GM12878 (cell line): Measurements from ENCODE around the gene RARS2. TPM values are rescaled to one million over a fixed set of nuclear protein-coding genes. Genes with fewer than 3 reads are reported as not detected.

Source experiments
- ATAC-seq: fragments of 200-7000 bp; cut with Tn5 transposase; 3 replicates; pipeline ENCODE4 v1.9.1; 2020; ENCODE audit warnings: mild to moderate bottlenecking, moderate library complexity
- BruUV-seq: library from RNA; stranded (reverse); fragments of 400-500 nt; replicated peaks from 2 replicates; lab custom pipeline; 2021; lab: Mats Ljungman, UMichigan
- CTCF ChIA-PET: fragments of 300-600 bp; sonication (Branson Sonifier 250); formaldehyde crosslinking; extraction: SDS; loops from one replicate; lab custom pipeline; 2021; ENCODE audit warnings: inconsistent platforms; lab: Yijun Ruan, JAX
- POLR2A ChIA-PET: fragments of 350-600 bp; formaldehyde crosslinking; extraction: SDS; loops from one replicate; lab custom pipeline; 2021; ENCODE audit warnings: inconsistent platforms; lab: Charles Lee
- RAD21 ChIA-PET: fragments of 300-600 bp; sonication (Branson Sonifier 250); formaldehyde crosslinking; loops from one replicate; lab custom pipeline; 2023; ENCODE audit warnings: antibody characterized with exemption; ENCODE audit not compliant: unreplicated experiment; lab: Charles Lee
- SMC1A ChIA-PET: fragments of 300-600 bp; sonication (Branson Sonifier 250); formaldehyde crosslinking; loops from one replicate; lab custom pipeline; 2023; ENCODE audit not compliant: unreplicated experiment, uncharacterized antibody; lab: Charles Lee
- DNase-seq: peaks from one replicate; pipeline ENCODE4 v3.0.0-alpha.2; 2011; ENCODE audit warnings: low read depth, low spot score
- FAIRE-seq: peaks from 3 replicates; lab custom pipeline; 2011; peaks lifted over from hg19 to GRCh38; lab: Jason Lieb, UNC
- H2AFZ ChIP-seq: 2 replicates; pipeline ENCODE4 v1.6.0; 2011; ENCODE audit warnings: low read depth, low read length, control low read depth; ENCODE audit not compliant: control insufficient read depth
- H3K27ac ChIP-seq: 2 replicates; pipeline ENCODE4 v1.5.1; 2011; ENCODE audit warnings: control low read depth; ENCODE audit not compliant: control insufficient read depth, insufficient read depth
- H3K27me3 ChIP-seq, 2 experiments: replicated peaks in 1 of 2; 2 replicates each; pipeline versions ENCODE4 v1.6.0 to v1.6.1; 2011; ENCODE audit warnings: low read length in 1 of 2; ENCODE audit not compliant: control insufficient read depth in 2 of 2, insufficient read depth in 2 of 2
- H3K36me3 ChIP-seq, 2 experiments: 2 replicates each; pipeline ENCODE4 v1.5.1; 2011; ENCODE audit warnings: low read length in 1 of 2; ENCODE audit not compliant: control insufficient read depth in 2 of 2, insufficient read depth in 2 of 2
- H3K4me1 ChIP-seq: 2 replicates; pipeline ENCODE4 v1.6.1; 2011; ENCODE audit warnings: mild to moderate bottlenecking, low read length, moderate library complexity, mixed read lengths; ENCODE audit not compliant: control insufficient read depth, insufficient read depth
- H3K4me2 ChIP-seq: 2 replicates; pipeline ENCODE4 v1.6.0; 2011; ENCODE audit warnings: control low read depth; ENCODE audit not compliant: control insufficient read depth, insufficient read depth
- H3K4me3 ChIP-seq: fragments of 200-600 bp; sonication (generic); 2 replicates; pipeline ENCODE4 v1.5.1; 2016
- H3K79me2 ChIP-seq: 2 replicates; pipeline ENCODE4 v1.6.0; 2011; ENCODE audit warnings: low read length; ENCODE audit not compliant: control insufficient read depth, insufficient read depth
- H3K9ac ChIP-seq: 2 replicates; pipeline ENCODE4 v1.8.0; 2011; ENCODE audit warnings: low read length, control low read depth, mixed read lengths; ENCODE audit not compliant: control insufficient read depth, insufficient read depth
- H3K9me3 ChIP-seq: replicated peaks from 3 replicates; pipeline ENCODE4 v1.5.1; 2011; ENCODE audit warnings: mild to moderate bottlenecking, low read length; ENCODE audit not compliant: control insufficient read depth, insufficient read depth
- H4K20me1 ChIP-seq: 2 replicates; pipeline ENCODE4 v1.6.0; 2011; ENCODE audit not compliant: control insufficient read depth, insufficient read depth
- BHLHE40 ChIP-seq, 2 experiments: fragments of 450-650 bp in 1 of 2; IDR thresholded peaks; 2 replicates each; pipeline ENCODE4 v1.6.1; 2011 to 2017; ENCODE audit warnings: low read depth in 2 of 2, borderline replicate concordance in 1 of 2, improper control_type of control experiment in 1 of 2, low read length in 1 of 2, mild to moderate bottlenecking in 1 of 2
- CBX5 ChIP-seq: sonication (generic); IDR thresholded peaks from 2 replicates; pipeline ENCODE4 v1.6.1; 2016; ENCODE audit warnings: low read depth, moderate library complexity, mild to moderate bottlenecking, inconsistent platforms
- FOXK2 ChIP-seq: fragments of 450-650 bp; IDR thresholded peaks from 2 replicates; pipeline ENCODE4 v1.6.1; 2017; ENCODE audit warnings: mild to moderate bottlenecking, moderate library complexity
- GABPA ChIP-seq: IDR thresholded peaks from 2 replicates; pipeline ENCODE4 v1.6.1; 2014; ENCODE audit warnings: antibody characterized with exemption, low read depth, mild to moderate bottlenecking, inconsistent platforms
- HCFC1 ChIP-seq: fragments of 150-350 bp; IDR thresholded peaks from 2 replicates; pipeline ENCODE4 v1.6.1; 2014; ENCODE audit warnings: low read length
- HDAC6 ChIP-seq: fragments of 200-600 bp; sonication (generic); IDR thresholded peaks from one replicate; pipeline ENCODE4 v1.8.0; 2017; ENCODE audit warnings: antibody characterized with exemption; ENCODE audit not compliant: unreplicated experiment
- RBBP5 ChIP-seq: fragments of 200-600 bp; sonication (generic); conservative IDR thresholded peaks from 2 replicates; pipeline ENCODE4 v1.6.1; 2016
- RFX5 ChIP-seq: IDR thresholded peaks from 2 replicates; pipeline ENCODE4 v1.6.1; 2011; ENCODE audit warnings: low read depth, low read length, improper control_type of control experiment
- SREBF2 ChIP-seq: IDR thresholded peaks from 2 replicates; pipeline ENCODE4 v1.6.1; 2012; ENCODE audit warnings: mild to moderate bottlenecking, low read length
- ZZZ3 ChIP-seq: IDR thresholded peaks from 2 replicates; pipeline ENCODE4 v1.6.1; 2011; ENCODE audit warnings: low read depth; ENCODE audit not compliant: control insufficient read depth, insufficient read length
- WGBS: methylation state at CpG from one replicate; pipeline ENCODE4 v1.1.6; 2016; ENCODE audit warnings: low lambda C conversion rate; ENCODE audit not compliant: insufficient replicate concordance, insufficient coverage; ENCODE audit errors: missing lambda C conversion rate; 5-methylcytosine and 5-hydroxymethylcytosine counted together
- in situ Hi-C: fragments of 300-500 bp; cut with MboI; formaldehyde crosslinking; loops from 9 replicates; pipeline ENCODE4 v1.14.3; 2018; ENCODE audit warnings: mixed read lengths
- intact Hi-C: fragments of 100-400 bp; cut with micrococcal nuclease; formaldehyde crosslinking; loops from one replicate; pipeline ENCODE4 v1.14.2; 2022; ENCODE audit not compliant: unreplicated experiment
- polyA plus RNA-seq, 11 experiments: library from polyadenylated mRNA; depleted of rRNA in 4 of 11; unstranded in 6 of 11; stranded (reverse) in 5 of 11; fragments of >200 nt; fragmentation: Nextera tagmentation in 4 of 11; fragmentation: Illumina TruSeq in 1 of 11; extraction: Ambion mirVana in 4 of 11; extraction: Trizol in 1 of 11; gene quantifications; 1 replicate in 1 of 11; 2 replicates in 10 of 11; pipeline versions ENCODE4 v1.2.1 to v1.2.3, GENCODE V29; 2011 to 2016; ENCODE audit warnings: inconsistent platforms in 2 of 11, missing spikeins in 2 of 11, low read depth in 1 of 11
- total RNA-seq, 4 experiments: library from RNA; depleted of rRNA in 3 of 4; stranded (reverse); fragments of >200 nt in 3 of 4; fragmentation: Illumina TruSeq in 1 of 4; extraction: Trizol in 1 of 4; gene quantifications; 2 replicates each; pipeline versions ENCODE4 v1.2.1 to v1.2.3, GENCODE V29; 2013 to 2021
- TF ChIP-seq, protein P1 (sequence below): IDR thresholded peaks from 2 replicates; pipeline ENCODE4 v1.6.1; 2012; ENCODE audit warnings: low read depth, low read length, improper control_type of control experiment
- TF ChIP-seq, protein P2 (sequence below): fragments of 450-650 bp; formaldehyde crosslinking; IDR thresholded peaks from 2 replicates; pipeline ENCODE4 v1.4.0; 2022; ENCODE audit warnings: mild to moderate bottlenecking, moderate library complexity
- TF ChIP-seq, protein P3 (sequence below): IDR thresholded peaks from 2 replicates; pipeline ENCODE4 v1.6.1; 2011; ENCODE audit warnings: borderline replicate concordance, low read depth, mild to moderate bottlenecking, moderate library complexity, low read length; ENCODE audit not compliant: insufficient read depth, poor library complexity, severe bottlenecking
- TF ChIP-seq, protein P4 (sequence below): IDR thresholded peaks from 2 replicates; pipeline ENCODE4 v1.6.1; 2012; ENCODE audit warnings: low read depth, low read length, improper control_type of control experiment

The RARS2 gene
- total and polyA plus RNA-seq, 10 of the 15 experiments (the other 5 are each of a cell fraction or from before 2014, with no cell fraction given), result 18.3 to 54.2 (median 36.8) TPM

DNA sequence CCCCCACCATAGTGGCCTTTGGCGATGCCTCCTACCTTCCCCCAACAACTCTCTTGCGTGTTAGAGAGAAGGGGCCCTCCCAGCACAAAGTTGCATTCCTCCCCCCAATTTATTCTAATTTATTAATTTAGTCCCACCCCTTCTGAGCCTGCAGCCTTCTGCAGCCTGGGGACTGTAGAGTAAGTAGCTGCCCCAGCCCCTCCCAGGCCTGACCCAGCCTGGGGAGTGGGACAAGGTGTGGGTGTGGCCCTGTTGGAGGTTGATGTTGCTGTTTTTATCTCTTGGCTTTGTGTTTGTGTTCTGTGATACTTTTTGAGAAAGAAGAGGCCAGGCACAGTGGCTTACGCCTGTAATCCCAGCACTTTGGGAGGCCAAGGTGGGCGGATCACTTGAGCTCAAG lies 49.6 kb upstream of the RARS2 start:
- BruUV-seq, result no TSS peak

More for the DNA sequence above, 49.6 kb upstream of the RARS2 start:
- no peak for TF ChIP-seq CBX5
- TF ChIP-seq HDAC6, result no peak
- TF ChIP-seq SREBF2, result no peak
- no peak for TF ChIP-seq ZZZ3
- TF ChIP-seq RFX5, result no peak
- TF ChIP-seq, protein P1, sequence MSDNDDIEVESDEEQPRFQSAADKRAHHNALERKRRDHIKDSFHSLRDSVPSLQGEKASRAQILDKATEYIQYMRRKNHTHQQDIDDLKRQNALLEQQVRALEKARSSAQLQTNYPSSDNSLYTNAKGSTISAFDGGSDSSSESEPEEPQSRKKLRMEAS, result no peak
- TF ChIP-seq BHLHE40 (IDR thresholded peaks at IDR 0.05; ENCODE audit: borderline replicate concordance in 1 of 2, low read depth in 2 of 2, low read length in 1 of 2), result no peak
- TF ChIP-seq, protein P2, sequence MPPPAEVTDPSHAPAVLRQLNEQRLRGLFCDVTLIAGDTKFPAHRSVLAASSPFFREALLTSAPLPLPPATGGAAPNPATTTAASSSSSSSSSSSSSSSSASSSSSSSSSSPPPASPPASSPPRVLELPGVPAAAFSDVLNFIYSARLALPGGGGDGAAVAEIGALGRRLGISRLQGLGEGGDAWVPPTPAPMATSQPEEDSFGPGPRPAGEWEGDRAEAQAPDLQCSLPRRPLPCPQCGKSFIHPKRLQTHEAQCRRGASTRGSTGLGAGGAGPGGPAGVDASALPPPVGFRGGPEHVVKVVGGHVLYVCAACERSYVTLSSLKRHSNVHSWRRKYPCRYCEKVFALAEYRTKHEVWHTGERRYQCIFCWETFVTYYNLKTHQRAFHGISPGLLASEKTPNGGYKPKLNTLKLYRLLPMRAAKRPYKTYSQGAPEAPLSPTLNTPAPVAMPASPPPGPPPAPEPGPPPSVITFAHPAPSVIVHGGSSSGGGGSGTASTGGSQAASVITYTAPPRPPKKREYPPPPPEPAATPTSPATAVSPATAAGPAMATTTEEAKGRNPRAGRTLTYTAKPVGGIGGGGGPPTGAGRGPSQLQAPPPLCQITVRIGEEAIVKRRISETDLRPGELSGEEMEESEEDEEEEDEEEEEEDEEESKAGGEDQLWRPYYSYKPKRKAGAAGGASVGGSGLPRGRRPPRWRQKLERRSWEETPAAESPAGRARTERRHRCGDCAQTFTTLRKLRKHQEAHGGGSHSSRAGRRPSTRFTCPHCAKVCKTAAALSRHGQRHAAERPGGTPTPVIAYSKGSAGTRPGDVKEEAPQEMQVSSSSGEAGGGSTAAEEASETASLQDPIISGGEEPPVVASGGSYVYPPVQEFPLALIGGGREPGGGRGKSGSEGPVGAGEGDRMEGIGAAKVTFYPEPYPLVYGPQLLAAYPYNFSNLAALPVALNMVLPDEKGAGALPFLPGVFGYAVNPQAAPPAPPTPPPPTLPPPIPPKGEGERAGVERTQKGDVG, result no peak
- no peak for TF ChIP-seq GABPA
- no peak for TF ChIP-seq RBBP5
- TF ChIP-seq, protein P3, sequence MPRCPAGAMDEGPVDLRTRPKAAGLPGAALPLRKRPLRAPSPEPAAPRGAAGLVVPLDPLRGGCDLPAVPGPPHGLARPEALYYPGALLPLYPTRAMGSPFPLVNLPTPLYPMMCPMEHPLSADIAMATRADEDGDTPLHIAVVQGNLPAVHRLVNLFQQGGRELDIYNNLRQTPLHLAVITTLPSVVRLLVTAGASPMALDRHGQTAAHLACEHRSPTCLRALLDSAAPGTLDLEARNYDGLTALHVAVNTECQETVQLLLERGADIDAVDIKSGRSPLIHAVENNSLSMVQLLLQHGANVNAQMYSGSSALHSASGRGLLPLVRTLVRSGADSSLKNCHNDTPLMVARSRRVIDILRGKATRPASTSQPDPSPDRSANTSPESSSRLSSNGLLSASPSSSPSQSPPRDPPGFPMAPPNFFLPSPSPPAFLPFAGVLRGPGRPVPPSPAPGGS, result no peak
- no peak for TF ChIP-seq FOXK2
- TF ChIP-seq, protein P4, sequence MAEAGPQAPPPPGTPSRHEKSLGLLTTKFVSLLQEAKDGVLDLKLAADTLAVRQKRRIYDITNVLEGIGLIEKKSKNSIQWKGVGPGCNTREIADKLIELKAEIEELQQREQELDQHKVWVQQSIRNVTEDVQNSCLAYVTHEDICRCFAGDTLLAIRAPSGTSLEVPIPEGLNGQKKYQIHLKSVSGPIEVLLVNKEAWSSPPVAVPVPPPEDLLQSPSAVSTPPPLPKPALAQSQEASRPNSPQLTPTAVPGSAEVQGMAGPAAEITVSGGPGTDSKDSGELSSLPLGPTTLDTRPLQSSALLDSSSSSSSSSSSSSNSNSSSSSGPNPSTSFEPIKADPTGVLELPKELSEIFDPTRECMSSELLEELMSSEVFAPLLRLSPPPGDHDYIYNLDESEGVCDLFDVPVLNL, result no peak
- TF ChIP-seq HCFC1, result no peak
- ChIA-PET SMC1A (no interaction called here), POLR2A (interaction anchor here (1.4 kb wide), 1 partner anchor 9 kb away, joined by 3 read pairs; no protein-coding TSS in a partner anchor), RAD21 (interaction anchor here (0.6 to 1.7 kb wide), 4 partner anchors 11 to 1279 kb away, joined by 3 to 5 read pairs (median 5); no protein-coding TSS in a partner anchor), CTCF (no interaction called here)
- H3K4me1 ChIP-seq, result no peaks in the 10 kb centered on the region
- DNase-seq, result no peak
- in situ Hi-C loops, result no loop called here
- H3K4me3 ChIP-seq, result no peak overlapping the region
- no peaks in the 10 kb centered on the region for H4K20me1 ChIP-seq
- ATAC-seq, result no peak
- no peaks in the 10 kb centered on the region for H3K27me3 ChIP-seq
- H3K27ac ChIP-seq, result no peak overlapping the region
- FAIRE-seq, result no peak
- peaks cover 0 to 20% of the 10 kb centered on the region in 2 experiments; a peak in 3 of 4 replicates for H3K36me3 ChIP-seq
- no peaks in the 10 kb centered on the region for H3K9me3 ChIP-seq
- no peak overlapping the region for H3K4me2 ChIP-seq
- intact Hi-C loops, result no loop called here
- H2AFZ ChIP-seq, result no peak overlapping the region
- no peaks in the 10 kb centered on the region for H3K79me2 ChIP-seq
- no peak overlapping the region for H3K9ac ChIP-seq
- 97% methylated on average over 4 of the region's 4 CpGs for WGBS
